Activated CD8-positive, alpha-beta memory T cell treated with anti-CD3 and anti-CD28 coated beads for 1 hour (primary cell): Measurements from ENCODE around the gene PFAS.
"Not testable (repeated sequence)": the region's sequence is repeated elsewhere in the genome, so short reads cannot be mapped to it uniquely, and the experiment has no call there.

Experiments
- DNase-seq, 2 donors: peaks; one replicate each; pipeline ENCODE4 v3.0.0-alpha.2; 2020; ENCODE audit warnings: low read depth in 1 of 2; ENCODE audit errors: extremely low read depth in 1 of 2

Gene PFAS

DNA sequence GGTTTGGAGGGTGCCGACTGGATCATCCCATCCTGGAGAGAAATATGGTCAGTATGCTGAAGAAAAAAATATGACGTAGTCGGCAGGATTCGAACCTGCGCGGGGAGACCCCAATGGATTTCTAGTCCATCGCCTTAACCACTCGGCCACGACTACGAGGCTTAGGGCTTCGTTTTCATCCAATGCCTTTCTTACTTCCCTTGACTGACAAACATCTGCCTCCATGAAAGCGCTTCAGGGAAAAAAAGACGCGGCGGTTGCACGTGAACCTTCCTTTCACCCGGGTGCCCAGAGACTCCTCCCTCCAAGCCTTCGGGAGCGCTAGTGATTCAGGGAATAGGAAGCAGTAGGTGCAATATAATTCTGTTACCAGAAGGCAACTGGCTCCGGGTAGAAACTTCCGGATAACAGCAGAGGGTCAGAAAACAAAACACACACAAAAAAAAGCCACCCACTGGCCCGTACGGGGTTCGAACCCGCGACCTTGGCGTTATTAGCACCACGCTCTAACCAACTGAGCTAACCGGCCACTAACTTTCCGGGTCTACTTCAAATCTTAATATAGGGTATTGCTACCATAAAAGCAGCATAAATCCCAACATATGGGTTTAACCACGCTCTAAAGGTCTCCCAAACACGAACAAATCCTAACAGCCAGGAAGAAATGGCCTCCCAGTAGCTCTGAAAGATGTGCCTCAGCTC, 22.4 kb upstream of the PFAS start:
- no peak for DNase-seq

DNA sequence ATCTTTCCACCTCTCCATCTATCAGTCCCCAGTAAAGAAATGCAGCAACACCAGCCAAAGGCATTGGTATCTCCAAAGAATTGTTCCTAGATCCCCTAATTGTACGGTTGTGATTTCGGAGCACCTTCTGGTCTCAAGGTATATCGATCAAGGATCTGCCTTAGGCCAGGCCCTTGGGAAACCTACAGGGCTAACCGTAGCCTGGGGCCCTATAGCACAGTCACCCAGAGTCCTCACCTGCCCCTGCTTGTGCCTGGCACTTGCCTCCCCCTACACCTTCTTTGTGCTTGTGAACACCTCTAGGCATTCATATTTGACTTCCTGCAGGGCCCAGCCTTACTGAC, 21.9 kb upstream of the PFAS start:
- DNase-seq: no peak

DNA sequence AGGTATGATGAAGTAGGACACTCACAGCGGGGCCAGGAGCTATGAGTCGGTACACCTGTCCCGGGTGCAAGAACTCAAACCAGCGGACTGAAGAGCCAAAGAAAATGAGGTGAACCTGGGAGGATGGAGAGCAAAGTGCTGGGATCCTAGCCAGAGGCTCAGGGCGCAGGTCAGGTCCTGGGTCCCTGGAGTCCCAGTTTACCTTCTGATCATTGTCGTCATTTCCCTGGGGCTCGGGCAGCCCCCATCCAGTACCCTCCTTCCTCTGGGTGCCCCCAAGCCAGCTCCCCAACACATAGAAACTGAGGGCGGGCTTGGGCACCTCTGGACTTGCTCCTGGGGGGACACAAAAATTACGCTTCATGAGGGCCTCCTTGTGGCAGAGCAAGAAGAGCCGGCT, 17.4 kb upstream of the PFAS start:
- DNase-seq: no peak

DNA sequence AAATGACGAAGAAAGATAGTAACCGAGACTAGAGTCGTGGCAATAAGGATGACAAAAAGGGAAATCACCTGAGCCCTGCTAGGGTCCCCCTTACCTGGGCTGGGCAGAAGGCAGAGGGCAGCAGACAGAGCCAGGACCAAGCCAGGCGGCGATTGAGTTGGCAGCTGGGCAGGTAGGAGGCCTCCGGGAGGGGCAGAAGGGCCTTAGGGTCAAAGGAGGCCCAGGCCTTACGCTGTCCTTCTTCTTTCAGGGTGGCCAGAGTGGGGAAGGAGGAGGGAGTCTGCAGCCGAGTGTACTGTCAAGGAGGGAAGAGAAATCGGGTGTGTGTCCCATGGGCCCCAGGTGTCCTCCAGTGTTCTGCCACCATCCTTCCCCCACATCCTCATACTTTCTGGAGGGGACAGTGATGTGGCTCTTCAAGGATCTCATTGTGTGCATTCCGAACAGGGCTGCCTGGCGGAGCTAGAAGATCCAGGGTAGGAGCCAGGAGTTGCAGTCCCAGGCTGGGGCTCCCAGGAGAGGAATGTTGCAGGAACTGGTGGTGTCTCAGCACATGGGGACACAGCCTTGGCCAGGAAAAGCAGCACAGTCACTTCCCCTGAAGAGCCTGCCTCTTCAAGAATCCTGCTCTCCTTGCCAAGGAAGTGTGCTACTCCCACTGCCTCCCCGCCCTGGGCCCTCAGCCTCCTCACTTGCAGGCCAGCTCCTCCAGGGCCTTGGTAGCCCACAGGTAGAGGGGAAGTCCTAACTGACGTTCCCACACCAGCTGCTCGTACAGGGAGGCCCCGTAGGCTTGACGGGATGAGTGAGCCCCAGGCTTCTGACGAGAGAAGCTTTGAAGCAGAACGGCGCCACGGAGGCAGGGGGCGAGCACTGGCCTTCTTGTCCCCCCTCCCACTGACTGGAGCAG, 14.5 kb upstream of the PFAS start:
- no peak for DNase-seq

DNA sequence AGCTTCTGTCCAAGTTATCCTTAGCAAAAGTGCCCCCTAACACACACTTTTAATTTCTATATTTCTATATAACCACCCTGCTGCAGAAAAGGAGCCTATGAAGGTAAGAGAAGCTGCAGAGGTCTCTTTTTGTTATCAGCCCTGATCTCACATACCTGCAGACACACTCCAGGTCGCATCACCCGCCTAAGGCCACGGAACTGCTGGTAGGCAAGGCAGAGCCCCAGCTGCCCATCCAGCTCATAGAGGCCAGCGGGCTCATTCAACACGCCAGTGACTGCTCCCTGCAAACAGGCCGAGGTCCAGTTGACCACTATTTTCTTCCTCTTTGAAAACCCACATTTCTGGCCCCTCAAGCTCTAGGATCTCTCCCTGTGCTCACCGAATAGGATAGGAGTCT, 13.4 kb upstream of the PFAS start:
- DNase-seq: no peak

DNA sequence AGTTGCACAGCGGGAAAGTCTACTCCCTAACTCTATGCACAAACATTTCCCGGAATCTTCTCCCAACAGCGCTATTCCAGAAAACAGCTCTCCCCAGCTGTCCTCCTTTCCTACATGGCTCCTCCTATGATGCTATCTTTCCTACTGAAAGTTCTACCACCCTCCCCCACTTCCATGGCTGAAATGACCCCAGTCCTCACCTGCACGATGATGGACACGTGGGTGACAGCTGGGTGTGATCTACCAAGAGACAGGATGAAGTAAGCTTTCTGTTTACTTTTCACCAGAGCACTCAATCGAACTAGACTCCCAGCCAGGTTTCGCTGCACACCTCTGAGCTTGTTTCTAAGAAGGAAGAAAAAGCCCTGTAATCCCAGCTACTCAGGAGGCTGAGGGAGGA, 11.9 kb upstream of the PFAS start:
- no peak for DNase-seq

DNA sequence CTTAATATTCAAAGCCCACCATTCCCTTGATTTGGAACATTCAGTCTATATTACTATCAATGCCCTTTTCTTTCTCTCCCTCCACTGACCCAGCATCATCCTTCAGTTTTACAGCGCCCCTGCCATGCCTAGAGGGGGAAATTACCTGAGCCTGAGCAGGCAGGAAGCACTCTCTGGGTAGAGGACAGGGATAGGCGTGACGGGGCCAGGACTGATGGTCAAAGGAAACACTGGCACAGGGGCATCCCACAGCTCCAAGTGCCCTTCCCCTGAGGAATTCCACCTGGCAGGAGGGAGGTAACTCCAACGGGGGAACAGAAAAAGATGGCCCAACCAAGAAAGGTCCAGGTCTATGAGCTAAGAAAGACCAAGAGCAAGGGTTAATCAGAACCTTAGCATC, 11.2 kb upstream of the PFAS start:
- DNase-seq: no peak

DNA sequence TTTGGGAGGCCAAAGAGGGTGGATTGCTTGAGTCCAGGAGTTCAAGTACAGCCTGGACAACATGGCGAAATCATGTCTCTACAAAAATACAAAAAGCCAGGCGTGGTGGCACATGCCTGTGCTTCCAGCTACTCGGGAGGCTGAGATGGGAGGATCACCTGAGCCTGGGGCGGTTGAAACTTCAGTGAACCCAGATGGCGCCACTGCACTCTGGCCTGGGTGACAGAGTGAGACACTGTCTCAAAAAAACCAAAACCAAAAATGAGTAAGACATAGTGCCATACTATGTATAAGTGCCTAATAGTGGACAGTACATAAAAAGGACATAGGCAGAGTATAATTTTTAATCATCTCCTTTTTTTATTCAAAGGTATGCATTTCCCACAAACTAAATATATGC, 5.3 kb upstream of the PFAS start:
- no peak for DNase-seq

DNA sequence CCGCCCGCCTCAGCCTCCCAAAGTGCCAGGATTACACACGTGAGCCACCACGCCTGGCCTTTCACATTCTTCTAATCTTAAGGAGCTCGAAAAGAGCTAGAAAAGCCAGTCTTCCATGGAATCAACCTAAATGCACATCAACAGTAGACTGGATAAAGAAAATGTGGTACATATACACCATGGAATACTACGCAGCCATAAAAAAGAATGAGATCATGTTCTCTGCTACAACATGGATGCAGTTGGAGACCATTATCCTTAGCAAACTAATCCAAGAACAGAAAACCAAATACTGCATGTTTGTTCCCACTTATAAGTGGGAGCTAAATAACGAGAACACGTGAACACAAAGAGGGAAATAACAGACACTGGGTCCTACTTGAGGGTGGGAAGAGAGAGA, 4.3 kb upstream of the PFAS start:
- DNase-seq: no peak

DNA sequence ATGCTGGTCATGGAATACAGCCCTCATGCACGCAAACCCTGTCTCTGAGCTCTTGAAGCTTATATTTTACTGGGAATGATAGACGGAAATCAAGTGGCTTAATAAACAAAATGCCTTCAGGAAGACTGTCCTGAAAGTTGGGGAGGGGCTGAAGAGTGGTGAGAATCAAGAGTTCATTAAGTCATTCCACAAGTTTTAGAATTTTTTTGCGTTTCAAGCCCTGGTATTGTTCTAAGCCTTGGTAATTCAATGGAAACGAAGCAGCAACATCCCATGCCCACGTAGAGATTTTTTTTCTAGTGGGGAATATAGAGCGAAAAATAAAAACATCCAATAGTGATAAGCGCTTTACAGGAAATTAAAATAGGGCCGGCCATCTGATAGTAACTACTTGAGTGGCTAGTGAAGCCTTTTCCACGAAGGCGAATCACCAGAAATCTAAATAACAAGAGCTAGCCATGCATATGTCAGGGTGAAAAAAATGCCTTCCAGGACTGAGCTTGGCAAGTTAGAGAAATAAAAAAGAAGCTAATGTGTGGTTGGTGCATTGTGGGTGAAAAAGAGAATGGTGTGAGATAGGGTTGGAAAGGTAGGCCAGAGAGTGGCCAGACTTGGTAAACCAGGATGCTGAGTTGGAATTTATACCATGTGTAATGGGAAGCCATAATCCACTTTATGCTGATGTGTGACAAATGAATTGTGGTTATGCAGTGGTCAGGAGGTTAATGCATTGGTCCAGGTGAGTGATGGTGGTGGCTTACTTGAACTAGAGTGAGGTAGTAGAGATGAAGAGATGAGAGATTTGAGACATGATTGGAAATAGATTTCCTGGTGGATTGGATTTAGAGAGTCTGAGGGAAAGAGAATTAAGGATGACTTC, 772 bp downstream of the PFAS start:
- DNase-seq: no peak

DNA sequence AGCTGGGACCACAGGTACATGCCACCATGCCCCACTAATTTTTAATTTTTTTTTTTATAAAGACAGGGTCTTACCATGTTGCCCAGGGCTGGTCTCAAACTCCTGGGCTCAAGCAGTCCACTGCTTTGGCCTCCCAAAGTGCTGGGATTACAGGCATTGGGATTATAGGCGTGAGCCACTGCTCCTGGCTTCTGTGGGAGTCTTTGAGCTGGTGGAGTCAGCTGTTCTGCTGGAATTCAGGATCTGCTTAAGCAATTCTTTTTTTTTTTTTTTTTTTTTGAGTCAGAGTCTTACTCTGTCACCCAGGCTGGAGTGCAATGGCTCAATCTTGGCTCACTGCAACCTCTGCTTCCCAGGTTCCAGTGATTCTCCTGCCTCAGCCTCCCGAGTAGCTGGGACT, 2.3 kb downstream of the PFAS start:
- DNase-seq: not testable (repeated sequence)

DNA sequence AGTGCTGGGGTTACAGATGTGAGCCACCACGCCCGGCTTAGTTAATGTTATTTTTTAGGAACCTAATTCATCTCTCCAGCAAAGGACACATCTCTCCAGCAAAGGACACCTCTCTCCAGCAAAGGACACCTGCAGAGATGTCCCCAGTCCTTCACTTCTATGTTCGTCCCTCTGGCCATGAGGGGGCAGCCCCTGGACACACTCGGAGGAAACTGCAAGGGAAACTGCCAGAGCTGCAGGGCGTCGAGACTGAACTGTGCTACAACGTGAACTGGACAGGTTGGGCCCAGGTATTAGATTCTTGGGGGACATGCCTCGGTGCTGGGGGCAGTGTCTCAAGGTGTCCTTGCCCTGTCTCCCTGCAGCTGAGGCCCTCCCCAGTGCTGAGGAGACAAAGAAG, 4.7 kb downstream of the PFAS start:
- no peak for DNase-seq

DNA sequence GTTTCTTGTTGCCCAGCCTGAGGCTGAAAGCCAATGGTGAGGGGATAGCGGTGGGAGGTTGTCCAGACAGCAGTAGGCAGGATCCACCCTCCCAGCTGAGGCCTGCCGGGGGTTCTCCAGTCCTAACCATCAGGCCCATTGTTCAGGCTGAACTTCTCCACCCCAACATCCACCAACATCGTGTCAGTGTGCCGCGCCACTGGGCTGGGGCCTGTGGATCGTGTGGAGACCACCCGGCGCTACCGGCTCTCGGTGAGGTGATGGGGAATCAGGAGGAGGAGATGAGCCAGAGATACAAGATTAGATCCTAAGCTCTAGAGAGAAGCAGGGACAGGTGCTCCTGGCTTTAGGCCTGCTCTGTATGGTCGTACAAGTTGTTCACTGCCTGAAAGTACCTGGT, 5.8 kb downstream of the PFAS start:
- no peak for DNase-seq

DNA sequence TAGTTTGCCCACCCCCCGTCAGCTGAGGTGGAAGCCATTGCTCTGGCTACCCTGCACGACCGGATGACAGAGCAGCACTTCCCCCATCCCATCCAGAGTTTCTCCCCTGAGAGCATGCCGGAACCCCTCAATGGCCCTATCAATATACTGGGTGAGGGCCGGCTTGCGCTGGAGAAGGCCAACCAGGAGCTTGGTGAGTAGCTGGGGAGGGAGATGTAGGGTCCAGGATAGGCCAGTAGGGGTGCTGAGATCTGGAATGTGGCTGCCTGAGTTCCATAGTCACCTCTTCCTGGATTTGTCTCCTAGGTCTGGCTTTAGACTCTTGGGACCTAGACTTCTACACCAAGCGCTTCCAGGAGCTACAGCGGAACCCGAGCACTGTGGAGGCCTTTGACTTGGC, 6.4 kb downstream of the PFAS start:
- DNase-seq: no peak

DNA sequence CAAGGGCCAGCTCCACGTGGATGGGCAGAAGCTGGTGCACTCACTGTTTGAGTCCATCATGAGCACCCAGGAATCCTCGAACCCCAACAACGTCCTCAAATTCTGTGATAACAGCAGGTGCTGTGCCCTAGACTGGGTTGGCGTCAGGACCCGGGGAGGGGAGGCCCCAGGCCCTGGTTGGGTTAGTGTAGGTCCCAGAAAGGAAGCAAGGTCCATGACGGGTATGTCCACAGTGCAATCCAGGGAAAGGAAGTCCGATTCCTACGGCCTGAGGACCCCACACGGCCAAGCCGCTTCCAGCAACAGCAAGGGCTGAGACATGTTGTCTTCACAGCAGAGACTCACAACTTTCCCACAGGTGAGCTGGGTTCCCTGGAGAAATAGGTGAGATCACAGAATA, 7.2 kb downstream of the PFAS start:
- DNase-seq: no peak

DNA sequence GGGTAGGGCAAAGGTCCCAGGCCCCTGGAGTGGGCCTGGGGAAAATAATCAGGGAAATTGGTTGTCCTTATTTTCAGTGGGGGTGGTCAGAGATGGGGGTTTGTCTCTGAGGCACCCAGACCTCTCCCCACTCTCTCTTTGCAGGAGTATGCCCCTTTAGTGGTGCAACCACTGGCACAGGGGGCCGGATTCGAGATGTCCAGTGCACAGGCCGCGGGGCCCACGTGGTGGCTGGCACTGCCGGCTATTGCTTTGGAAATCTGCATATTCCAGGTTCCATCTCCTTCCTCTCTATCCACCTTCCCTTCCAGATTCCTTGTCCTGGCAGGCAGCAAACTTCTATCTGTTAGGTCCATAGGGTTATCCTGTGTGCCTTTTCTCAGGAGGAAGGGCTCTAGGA, 7.6 kb downstream of the PFAS start:
- DNase-seq: no peak

DNA sequence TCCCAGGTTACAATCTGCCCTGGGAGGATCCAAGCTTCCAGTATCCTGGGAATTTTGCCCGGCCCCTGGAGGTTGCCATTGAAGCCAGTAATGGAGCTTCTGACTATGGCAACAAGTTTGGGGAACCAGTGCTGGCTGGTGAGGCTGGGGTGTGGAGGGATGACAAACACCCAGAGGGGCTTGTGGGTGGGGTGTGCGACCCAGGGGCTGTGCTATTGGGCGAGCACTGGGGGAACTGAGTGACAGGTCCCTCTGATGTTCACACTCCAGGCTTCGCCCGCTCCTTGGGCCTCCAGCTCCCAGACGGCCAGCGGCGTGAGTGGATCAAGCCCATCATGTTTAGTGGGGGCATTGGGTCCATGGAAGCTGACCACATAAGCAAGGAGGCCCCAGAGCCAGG, 8.7 kb downstream of the PFAS start:
- no peak for DNase-seq

DNA sequence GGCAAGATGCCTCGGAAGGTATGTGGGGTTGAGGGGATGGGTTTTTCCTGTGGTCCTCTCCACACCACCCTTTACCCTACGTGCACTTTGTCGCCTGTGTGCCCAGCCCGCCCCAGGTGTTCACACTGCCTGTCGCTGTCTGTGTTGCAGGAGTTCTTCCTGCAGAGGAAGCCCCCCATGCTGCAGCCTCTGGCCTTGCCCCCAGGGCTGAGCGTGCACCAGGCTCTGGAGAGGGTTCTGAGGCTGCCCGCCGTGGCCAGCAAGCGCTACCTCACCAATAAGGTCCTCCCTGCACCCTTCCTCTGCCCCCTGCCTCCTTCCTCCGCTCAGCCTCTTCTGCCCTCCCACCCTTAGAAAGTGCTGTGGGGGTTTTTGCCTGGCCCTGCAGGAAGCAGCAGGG, 15.2 kb downstream of the PFAS start:
- DNase-seq: no peak

DNA sequence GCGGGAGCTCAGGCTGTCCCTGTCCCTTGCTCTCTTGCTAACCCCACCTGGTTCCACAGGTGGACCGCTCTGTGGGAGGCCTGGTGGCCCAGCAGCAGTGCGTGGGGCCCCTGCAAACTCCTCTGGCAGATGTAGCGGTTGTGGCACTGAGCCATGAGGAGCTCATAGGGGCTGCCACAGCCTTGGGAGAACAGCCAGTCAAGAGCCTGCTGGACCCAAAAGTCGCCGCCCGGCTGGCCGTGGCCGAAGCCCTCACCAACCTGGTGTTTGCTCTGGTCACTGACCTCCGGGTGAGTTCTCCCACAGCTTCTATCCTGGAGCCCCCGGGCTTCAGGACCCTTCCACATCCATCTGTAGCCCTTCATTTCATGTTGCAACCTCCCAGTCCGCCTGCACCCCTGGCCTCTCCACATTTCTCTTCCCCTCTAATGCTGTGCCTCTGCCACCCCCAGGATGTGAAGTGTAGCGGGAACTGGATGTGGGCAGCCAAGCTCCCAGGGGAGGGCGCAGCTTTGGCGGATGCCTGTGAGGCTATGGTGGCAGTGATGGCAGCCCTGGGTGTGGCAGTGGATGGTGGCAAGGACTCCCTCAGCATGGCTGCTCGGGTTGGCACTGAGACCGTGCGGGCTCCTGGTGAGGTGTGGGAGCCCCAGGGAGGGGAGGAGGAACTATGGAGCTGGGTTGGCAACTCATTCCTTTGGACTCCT, 15.9 kb downstream of the PFAS start:
- DNase-seq: no peak

DNA sequence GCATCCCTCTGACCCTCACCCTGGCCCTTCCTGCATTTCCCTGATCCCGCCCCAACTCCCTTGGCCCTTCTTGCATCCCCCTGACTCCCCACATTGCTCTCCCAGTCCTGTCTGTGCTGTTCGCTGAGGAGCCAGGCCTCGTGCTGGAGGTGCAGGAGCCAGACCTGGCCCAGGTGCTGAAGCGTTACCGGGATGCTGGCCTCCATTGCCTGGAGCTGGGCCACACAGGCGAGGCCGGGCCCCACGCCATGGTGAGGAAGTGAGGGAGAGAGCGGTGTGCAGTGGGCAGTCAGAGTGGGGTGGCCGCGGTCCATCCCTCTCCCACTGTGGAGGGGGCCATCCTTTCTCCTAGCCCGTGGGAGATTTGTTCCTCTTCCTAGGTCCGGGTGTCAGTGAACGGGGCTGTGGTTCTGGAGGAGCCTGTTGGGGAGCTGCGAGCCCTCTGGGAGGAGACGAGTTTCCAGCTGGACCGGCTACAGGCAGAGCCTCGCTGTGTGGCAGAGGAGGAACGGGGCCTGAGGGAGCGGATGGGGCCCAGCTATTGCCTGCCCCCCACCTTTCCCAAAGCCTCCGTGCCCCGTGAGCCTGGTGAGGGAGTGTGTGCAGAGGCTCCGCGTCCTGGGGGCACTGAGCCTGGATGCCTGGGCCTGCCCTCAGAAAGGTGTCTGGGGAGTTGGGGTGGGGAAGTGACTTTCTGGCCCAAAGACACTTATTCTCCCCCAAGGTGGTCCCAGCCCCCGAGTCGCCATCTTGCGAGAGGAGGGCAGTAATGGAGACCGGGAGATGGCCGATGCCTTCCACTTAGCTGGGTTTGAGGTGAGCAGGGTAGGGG, 17.8 kb downstream of the PFAS start:
- no peak for DNase-seq
